IPS-20b (cell line): Measurements from ENCODE around the gene RBM17.
"Not testable (repeated sequence)": the region's sequence is repeated elsewhere in the genome, so short reads cannot be mapped to it uniquely, and the experiment has no call there.

Experiments used
- H3K27ac ChIP-seq: one replicate; pipeline ENCODE4 v1.5.1; 2013; ENCODE audit warnings: low read length
- H3K27me3 ChIP-seq: 2 replicates; pipeline ENCODE4 v1.6.1; 2013; ENCODE audit warnings: mild to moderate bottlenecking, low read length, inconsistent platforms; ENCODE audit not compliant: insufficient read depth
- H3K36me3 ChIP-seq: 2 replicates; pipeline ENCODE4 v1.6.1; 2013; ENCODE audit warnings: low read depth, mild to moderate bottlenecking, inconsistent platforms, low read length, moderate library complexity; ENCODE audit not compliant: insufficient read depth
- H3K4me1 ChIP-seq: 2 replicates; pipeline ENCODE4 v1.6.1; 2013; ENCODE audit warnings: mild to moderate bottlenecking, control low read depth, inconsistent platforms, low read length, moderate library complexity; ENCODE audit not compliant: insufficient read depth
- H3K4me3 ChIP-seq: 2 replicates; pipeline ENCODE4 v1.5.1; 2013; ENCODE audit warnings: mild to moderate bottlenecking, low read length, inconsistent platforms
- H3K9ac ChIP-seq: 2 replicates; pipeline ENCODE4 v1.6.1; 2013; ENCODE audit warnings: low read depth, mild to moderate bottlenecking, inconsistent platforms, low read length, moderate library complexity
- H3K9me3 ChIP-seq: 2 replicates; pipeline ENCODE4 v1.6.1; 2013; ENCODE audit warnings: mild to moderate bottlenecking, low read depth, low read length, inconsistent platforms; ENCODE audit not compliant: insufficient read depth

RBM17 gene

GRCh38 chr10:6119962-6120361, 31.1 kb downstream of the RBM17 start:
- Histone ChIP-seq H3K9ac (no peak overlapping the region), H3K36me3 (peaks cover 20% of the 10 kb centered on the region), H3K27ac (no peak overlapping the region), H3K9me3 (no peaks in the 10 kb centered on the region), H3K27me3 (no peaks in the 10 kb centered on the region), H3K4me1 (no peaks in the 10 kb centered on the region), H3K4me3 (no peak overlapping the region)

- Histone ChIP-seq H3K4me1 (no peaks in the 10 kb centered on the region), H3K36me3 (peaks cover 12% of the 10 kb centered on the region), H3K27ac (no peak overlapping the region), H3K27me3 (no peaks in the 10 kb centered on the region), H3K9me3 (no peaks in the 10 kb centered on the region), H3K9ac (no peak overlapping the region), H3K4me3 (no peak overlapping the region)
Observed at GRCh38 chr10:6120691-6121090, 31.9 kb downstream of the RBM17 start.

GRCh38 chr10:6121146-6121545, 32.3 kb downstream of the RBM17 start:
- H3K27me3 ChIP-seq: no peaks in the 10 kb centered on the region
- no peaks in the 10 kb centered on the region for H3K9me3 ChIP-seq
- H3K27ac ChIP-seq: no peak overlapping the region
- no peak overlapping the region for H3K9ac ChIP-seq
- no peak overlapping the region for H3K4me3 ChIP-seq
- peaks cover 8% of the 10 kb centered on the region for H3K36me3 ChIP-seq
- no peaks in the 10 kb centered on the region for H3K4me1 ChIP-seq

- H3K27ac ChIP-seq: no peak overlapping the region
Observed at GRCh38 chr10:6123532-6123931, 34.7 kb downstream of the RBM17 start.

GRCh38 chr10:6124666-6125065, 35.8 kb downstream of the RBM17 start:
- H3K4me3 ChIP-seq: no peak overlapping the region
- no peak overlapping the region for H3K27ac ChIP-seq
- no peaks in the 10 kb centered on the region for H3K36me3 ChIP-seq
- no peak overlapping the region for H3K9ac ChIP-seq
- no peaks in the 10 kb centered on the region for H3K9me3 ChIP-seq
- H3K27me3 ChIP-seq: no peaks in the 10 kb centered on the region
- no peaks in the 10 kb centered on the region for H3K4me1 ChIP-seq

More at GRCh38 chr10:6123532-6123931, 34.7 kb downstream of the RBM17 start:
- no peaks in the 10 kb centered on the region for H3K36me3 ChIP-seq
- no peaks in the 10 kb centered on the region for H3K4me1 ChIP-seq
- H3K4me3 ChIP-seq: no peak overlapping the region
- no peak overlapping the region for H3K9ac ChIP-seq
- no peaks in the 10 kb centered on the region for H3K9me3 ChIP-seq
- H3K27me3 ChIP-seq: no peaks in the 10 kb centered on the region

GRCh38 chr10:6127461-6127860, 38.6 kb downstream of the RBM17 start:
- H3K9ac ChIP-seq, H3K9me3 ChIP-seq, H3K36me3 ChIP-seq, H3K4me1 ChIP-seq, H3K4me3 ChIP-seq, H3K27ac ChIP-seq, H3K27me3 ChIP-seq: not testable (repeated sequence)

GRCh38 chr10:6128087-6128486, 39.3 kb downstream of the RBM17 start:
- Histone ChIP-seq H3K27ac (no peak overlapping the region), H3K4me1 (no peaks in the 10 kb centered on the region), H3K27me3 (no peaks in the 10 kb centered on the region), H3K4me3 (no peak overlapping the region), H3K9ac (no peak overlapping the region), H3K36me3 (no peaks in the 10 kb centered on the region), H3K9me3 (no peaks in the 10 kb centered on the region)

- Histone ChIP-seq H3K27me3 (no peaks in the 10 kb centered on the region), H3K9ac (no peak overlapping the region), H3K9me3 (no peaks in the 10 kb centered on the region), H3K36me3 (no peaks in the 10 kb centered on the region), H3K4me1 (no peaks in the 10 kb centered on the region), H3K4me3 (no peak overlapping the region), H3K27ac (no peak overlapping the region)
Observed at GRCh38 chr10:6128591-6129251, 39.9 kb downstream of the RBM17 start.

- Histone ChIP-seq H3K4me1 (no peaks in the 10 kb centered on the region), H3K4me3 (no peak overlapping the region), H3K27me3 (no peaks in the 10 kb centered on the region), H3K9me3 (no peaks in the 10 kb centered on the region), H3K9ac (no peak overlapping the region), H3K27ac (no peak overlapping the region), H3K36me3 (no peaks in the 10 kb centered on the region)
Observed at GRCh38 chr10:6130848-6131470, 42.1 kb downstream of the RBM17 start.

GRCh38 chr10:6133331-6134098, 44.7 kb downstream of the RBM17 start:
- H3K9ac ChIP-seq: no peak overlapping the region

GRCh38 chr10:6134099-6134823, 45.4 kb downstream of the RBM17 start:
- H3K4me3 ChIP-seq: no peak overlapping the region
- peaks cover 3% of the 10 kb centered on the region; the same call in 1 of the 2 replicates for H3K4me1 ChIP-seq
- H3K27ac ChIP-seq: no peak overlapping the region
- no peaks in the 10 kb centered on the region for H3K36me3 ChIP-seq
- H3K9ac ChIP-seq: no peak overlapping the region
- peaks cover 10% of the 10 kb centered on the region; the same call in 1 of the 2 replicates for H3K27me3 ChIP-seq
- no peaks in the 10 kb centered on the region for H3K9me3 ChIP-seq

More at GRCh38 chr10:6133331-6134098, 44.7 kb downstream of the RBM17 start:
- no peak overlapping the region for H3K4me3 ChIP-seq
- no peak overlapping the region for H3K27ac ChIP-seq
- no peaks in the 10 kb centered on the region for H3K36me3 ChIP-seq
- H3K4me1 ChIP-seq: peaks cover 3% of the 10 kb centered on the region; the same call in 1 of the 2 replicates
- no peaks in the 10 kb centered on the region for H3K9me3 ChIP-seq
- H3K27me3 ChIP-seq: peaks cover 4% of the 10 kb centered on the region; the same call in 1 of the 2 replicates
